GM12874 (cell line): Measurements from ENCODE around the gene GAS7.

ENCODE experiments used
- TF ChIP-seq, protein P1 (sequence below): IDR thresholded peaks from 2 replicates; pipeline ENCODE4 v1.5.1; 2011; ENCODE audit warnings: low read depth, mild to moderate bottlenecking, control low read depth, low read length, moderate library complexity; ENCODE audit not compliant: insufficient read depth

GAS7 gene

DNA sequence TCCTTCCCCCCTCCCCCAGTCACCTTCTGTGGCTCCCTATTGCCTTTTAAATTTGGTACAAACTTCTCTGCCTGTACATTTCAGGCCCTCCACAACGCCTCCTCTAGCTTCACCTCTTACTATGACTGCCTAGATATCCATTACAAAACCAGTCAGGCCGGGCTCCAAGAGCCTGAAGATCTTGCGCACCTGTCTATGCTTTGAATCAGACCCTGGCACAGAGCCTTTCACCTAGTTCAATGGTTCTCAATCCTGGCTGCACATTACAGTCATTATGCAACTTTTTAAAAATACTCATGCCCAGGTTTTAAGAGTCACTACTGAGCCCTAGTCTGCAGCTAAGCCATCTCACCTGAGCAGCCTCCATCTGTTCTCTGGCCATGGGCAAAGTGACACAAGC, 1.6 kb upstream of the GAS7 start:
- TF ChIP-seq, protein P1, sequence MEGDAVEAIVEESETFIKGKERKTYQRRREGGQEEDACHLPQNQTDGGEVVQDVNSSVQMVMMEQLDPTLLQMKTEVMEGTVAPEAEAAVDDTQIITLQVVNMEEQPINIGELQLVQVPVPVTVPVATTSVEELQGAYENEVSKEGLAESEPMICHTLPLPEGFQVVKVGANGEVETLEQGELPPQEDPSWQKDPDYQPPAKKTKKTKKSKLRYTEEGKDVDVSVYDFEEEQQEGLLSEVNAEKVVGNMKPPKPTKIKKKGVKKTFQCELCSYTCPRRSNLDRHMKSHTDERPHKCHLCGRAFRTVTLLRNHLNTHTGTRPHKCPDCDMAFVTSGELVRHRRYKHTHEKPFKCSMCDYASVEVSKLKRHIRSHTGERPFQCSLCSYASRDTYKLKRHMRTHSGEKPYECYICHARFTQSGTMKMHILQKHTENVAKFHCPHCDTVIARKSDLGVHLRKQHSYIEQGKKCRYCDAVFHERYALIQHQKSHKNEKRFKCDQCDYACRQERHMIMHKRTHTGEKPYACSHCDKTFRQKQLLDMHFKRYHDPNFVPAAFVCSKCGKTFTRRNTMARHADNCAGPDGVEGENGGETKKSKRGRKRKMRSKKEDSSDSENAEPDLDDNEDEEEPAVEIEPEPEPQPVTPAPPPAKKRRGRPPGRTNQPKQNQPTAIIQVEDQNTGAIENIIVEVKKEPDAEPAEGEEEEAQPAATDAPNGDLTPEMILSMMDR = no peak

DNA sequence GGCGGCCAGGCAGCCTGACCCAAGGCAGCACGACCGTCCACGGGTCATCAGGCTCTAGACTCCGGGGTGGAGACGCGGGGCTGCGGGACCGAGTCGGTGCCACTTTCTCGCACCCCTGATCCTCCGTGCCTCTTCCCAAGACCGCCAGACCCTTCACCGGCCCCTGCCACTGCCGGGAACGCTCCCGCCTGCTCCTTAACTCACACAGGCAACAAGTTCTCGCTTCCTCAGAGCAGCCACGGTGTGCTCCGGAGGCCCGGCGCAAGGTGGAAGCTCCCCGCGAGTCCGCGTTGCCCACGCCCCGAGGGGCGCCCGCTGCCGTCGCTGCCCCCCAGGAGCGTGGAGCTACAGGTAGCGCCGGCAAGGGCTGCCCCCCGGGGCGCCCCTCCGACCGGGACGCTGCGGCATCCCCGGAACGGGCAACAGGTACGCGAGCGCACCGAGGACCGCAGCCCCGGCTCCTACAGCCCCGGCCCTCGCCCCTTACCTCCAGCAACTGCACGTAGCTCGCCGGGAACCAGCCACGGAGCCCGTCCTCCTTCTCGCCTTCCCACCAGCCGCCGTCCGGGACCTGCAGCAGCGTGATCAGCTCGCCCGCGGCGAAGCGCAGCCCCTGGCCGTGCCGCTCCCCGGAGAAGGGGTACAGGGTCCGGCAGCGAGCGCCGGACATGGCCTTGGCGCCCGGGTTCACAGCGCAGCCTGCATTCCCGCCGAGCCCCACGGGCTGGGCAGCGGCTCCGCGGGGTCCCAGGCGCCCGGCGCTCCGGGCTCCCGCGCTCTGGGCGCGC, 491 bp downstream of the GAS7 start:
- TF ChIP-seq, protein P1 = no peak

DNA sequence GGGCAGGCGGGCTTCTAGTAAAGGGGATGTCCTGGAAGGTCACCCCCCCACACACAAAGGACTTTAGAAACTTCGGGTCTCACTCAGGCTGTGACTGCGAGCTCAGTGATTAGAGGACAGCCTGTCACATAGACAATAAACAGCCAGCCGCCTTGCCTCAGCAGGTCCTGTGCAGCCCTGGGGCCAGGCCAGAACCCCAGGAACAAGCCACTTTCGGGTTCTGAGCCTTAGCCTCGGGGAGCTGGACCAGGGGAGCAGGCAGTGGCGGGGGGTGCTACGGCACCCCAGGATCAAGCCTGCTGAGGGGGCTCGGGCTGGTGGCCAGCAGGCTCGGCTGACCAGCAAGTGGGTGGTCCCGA, 1.1 kb downstream of the GAS7 start:
- TF ChIP-seq, protein P1 = no peak

DNA sequence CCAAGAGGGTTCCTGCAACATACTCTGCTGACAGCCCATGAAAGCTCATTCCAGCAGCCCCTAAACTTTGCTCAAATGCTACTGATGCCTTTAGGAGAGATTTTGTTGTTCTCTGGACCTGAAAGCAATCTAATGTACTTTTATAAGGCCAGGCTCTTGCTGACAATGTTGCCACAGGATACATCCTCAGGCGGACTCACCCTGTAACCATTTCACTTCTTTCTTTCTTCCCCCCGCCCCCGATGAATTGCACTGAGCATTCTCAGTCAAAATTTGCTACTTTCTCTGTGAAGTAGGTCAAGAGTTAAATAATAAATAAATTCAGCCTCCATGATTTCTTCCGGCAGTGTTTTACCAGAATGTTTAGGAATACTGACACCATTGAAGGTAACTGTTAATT, 1.5 kb downstream of the GAS7 start:
- TF ChIP-seq, protein P1 = no peak

- TF ChIP-seq, protein P1 = no peak
Measured at GRCh38 chr17:10196384-10196895, 2.0 kb downstream of the GAS7 start.

- TF ChIP-seq, protein P1 = no peak
Measured at GRCh38 chr17:10195090-10195805, 3.2 kb downstream of the GAS7 start.

GRCh38 chr17:10193632-10194031, 4.8 kb downstream of the GAS7 start:
- TF ChIP-seq, protein P1 = no peak
